Islet of Langerhans (tissue), 1 donor: ENCODE measurements around the gene RERE.
"Not testable (repeated sequence)": the region's sequence is repeated elsewhere in the genome, so short reads cannot be mapped to it uniquely, and the experiment has no call there.

Experiments
- FAIRE-seq: peaks from one replicate; lab custom pipeline; 2011; peaks lifted over from hg19 to GRCh38; lab: Jason Lieb, UNC

RERE gene

DNA sequence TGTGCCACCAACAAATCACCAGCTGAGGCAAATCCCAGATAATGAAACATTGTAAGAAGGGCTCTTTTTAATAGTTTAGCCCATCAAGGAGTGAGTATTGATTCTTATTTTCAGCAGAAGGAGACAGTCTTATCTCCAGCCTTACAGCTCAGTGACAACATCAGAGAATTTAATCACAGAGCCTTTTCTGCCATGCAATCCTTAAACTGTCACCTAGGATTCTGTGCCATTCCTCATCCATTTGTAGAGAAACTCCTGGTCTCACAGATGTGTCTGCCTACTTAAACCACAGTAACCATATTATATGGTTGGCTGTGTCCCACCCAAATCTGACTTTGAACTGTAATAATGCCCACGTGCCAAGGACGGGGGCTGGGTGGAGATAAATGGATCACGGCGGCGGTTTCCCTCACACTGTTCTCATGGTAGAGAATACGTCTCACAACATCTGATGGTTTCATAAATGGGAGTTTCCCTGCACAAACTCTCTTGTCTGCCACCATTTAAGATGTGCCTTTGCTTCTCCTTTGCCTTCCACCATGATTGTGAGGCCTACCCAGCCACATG lies 217.7 kb downstream of the RERE start:
- no peak for FAIRE-seq

DNA sequence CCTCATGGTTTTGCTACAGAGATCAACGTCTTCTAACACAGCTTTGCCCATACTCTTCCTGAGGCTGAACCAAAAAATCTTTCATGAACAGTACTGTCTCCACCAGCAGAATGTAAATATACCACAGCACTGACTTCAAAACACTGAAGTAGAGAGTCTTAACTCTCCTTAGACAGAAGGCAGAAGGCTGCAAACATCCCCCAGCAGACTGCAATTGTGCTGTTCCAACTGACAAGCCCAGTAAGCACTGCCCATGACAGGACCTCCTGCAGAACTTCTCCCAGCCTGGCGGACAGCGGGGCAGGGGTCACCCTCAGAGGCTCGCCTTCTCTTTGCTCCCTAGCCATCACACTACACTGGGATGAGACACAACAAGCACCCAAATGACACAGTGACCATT lies 218.7 kb downstream of the RERE start:
- no peak for FAIRE-seq

DNA sequence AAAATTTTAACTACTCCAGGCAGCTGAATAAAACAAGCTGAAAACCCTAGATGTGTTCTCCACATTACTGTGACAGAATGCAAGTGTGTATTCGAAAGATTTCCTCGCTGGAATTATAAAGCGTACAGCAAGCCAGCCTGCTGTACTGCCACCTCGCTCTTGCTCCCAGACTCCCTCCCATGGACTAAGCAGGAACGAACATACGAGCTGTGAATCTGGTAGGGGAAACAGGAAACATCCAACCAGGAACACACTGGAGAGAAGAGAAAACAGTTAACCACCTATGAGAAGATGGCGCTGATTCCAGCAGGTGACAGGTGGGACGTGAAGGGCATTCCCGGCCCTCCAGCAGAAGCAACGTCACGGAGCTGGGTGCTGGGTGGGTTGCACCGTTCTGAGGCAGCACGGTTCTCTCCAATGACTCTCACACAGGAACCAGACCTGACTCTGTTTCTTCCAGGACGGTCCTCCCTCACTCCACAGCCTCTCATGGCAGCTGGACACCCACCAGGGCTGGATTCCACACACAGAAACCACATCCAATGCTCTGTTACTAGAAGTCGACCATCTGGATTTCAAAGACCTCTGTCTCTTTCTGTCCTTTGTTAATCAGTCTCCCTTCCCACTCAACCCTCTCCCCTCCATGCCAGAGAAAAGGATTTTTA lies 219.2 kb downstream of the RERE start:
- peak; percentile 38 for FAIRE-seq

DNA sequence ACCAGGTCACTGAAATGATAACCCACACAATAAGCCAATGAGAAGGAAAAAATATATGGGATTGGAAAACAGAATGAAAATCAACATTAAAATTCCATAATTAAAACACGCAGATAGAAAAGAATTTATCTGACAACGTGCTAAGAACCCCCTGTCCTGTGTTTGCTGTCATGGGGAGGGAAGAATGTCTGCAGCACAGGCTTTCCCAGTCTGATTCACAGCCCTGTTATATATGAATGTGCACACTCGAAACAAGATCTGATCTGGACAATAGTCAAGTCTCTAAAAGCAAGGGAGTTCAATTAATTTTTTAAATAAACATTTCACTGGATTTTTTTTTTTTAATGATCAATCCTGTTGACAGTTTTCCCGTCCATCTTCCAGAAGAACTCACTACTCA lies 220.0 kb downstream of the RERE start:
- FAIRE-seq, result no peak

DNA sequence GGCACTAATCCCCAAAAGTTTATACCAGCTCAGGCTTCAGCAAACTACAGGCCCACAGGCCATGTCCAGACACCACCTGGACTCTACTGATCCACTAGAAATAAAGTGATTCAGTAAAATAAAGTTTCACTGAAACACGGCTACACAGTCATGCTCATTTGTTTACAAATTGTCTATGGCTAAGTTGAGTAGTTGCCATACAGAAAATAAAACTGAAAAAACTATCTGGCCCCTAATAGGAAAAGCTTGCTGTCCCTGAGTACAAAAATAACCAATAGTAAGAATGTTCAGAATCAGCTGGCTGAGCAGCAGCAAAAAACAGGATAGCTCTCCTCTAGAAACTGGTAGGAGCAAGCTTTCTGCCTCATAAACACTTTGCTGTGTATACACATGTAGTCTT lies 221.5 kb downstream of the RERE start:
- peak; percentile 43 for FAIRE-seq

DNA sequence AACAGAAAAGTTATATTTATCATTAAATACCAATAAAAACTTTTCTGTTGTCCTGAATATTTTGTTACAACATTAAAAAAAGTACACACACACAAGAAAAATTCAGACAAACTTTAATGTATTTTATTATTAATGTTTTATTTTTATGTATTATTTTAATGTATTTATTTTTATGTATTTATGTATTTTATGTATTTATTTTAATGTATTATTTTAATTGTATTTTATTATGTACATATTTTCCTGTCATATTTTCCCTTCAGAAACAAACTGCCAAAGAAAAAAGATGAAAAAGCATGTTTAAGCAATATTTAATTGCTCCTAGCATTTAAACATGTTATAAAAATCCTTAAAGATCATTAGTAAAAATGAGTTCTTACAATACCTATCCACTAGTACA lies 222.1 kb downstream of the RERE start:
- peak; percentile 84 for FAIRE-seq

DNA sequence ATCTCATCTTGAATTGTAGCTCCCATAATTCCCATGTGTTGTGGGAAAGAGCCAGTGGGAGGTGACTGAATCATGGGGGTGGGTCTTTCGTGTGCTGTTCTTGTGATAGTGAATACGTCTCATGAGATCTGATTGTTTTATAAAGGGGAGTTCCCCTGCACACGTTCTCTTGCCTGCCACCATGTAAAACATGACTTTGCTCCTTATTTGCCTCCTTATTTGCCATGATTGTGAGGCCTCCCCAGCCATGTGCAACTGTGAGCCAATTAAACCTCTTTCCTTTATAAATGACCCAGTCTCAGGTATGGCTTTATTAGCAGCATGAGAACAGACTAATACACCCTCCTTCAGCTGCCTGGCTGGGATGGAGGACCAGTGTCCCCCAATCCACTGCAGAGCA lies 224.1 kb downstream of the RERE start:
- not testable (repeated sequence) for FAIRE-seq

DNA sequence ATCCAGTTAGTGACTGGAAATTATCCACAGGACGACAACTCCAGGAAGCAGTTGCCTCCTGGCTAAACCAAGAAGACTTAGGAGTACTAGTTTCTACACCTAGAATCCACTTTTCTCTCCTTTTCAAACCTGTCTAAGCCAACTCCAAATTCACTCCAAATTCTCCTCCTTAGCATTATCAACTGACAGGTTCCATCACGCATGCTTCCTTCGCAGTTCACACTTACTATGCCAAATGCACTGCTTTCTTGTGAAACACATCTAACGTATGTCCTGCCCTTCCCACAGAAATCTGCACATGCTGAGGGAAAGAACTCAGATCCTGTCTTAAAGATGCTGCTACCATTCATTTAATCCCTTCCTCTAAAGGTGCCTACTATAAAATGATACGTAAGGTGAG lies 225.9 kb downstream of the RERE start:
- no peak for FAIRE-seq

DNA sequence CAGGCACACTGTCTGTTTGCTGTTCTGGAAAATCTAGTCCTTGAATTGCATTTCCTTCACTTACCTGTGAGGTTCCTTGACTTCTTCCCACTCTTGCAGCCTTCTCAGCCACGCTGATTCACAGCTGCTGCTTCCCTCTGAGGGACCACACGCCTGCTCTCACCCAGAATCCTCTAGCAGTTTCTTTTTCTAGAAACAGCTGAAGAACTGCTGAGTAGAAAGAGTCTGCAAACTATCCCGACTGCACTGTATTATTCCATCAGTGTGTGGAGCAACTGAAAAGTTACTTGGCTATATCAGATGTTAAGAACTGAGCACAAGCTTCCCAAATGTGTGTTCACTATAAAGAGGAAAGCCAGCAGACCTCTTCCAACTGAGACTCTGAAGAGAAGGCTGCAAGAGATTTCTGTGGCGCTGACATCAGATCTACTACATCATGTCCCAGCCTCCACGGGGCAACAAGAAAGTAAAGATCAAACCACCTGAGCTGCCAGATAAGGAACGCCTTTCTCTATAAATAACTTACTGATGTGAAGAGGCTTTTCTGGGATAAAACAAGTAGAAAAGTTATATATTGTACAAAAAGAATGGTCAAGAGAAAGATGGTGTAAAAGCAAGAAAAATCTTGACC lies 226.6 kb downstream of the RERE start:
- FAIRE-seq, result no peak

DNA sequence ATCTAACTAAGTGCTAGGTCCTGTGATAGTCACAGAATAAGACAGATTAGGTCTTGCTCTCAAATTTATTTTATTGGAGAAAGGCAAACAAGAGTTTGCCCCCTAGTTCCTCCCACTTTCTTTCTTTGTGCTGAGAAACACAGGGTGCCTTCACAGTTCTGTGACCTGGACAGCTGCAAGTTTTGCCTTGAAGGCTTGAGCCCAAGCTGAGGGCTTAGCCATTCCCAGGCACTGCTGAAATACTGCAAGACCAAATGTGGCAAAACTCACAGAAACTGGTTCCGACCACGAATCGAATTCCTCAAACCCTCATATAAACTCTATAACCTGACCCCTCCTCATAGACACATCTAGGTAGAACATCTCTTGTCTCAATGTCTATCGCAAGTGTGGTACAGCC lies 227.9 kb downstream of the RERE start:
- no peak for FAIRE-seq

DNA sequence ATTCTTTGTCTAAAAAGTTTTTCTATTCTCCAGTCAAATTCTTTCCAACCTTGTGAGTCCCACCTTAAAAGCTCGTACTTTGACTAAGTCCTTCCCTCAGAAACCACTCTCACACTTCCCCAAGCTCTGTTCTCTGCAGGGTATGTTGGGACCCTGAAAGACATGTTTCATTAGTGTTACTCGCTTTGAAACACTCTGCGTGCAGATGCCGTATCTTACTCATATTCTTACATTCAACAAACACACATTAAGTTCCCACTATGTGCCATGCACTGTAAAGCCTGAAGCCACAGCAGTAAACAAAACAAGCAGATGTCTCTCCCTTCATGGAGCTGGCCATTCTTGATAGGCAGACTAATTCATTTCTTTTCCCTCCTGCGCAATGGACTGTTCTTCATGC lies 229.7 kb downstream of the RERE start:
- no peak for FAIRE-seq

DNA sequence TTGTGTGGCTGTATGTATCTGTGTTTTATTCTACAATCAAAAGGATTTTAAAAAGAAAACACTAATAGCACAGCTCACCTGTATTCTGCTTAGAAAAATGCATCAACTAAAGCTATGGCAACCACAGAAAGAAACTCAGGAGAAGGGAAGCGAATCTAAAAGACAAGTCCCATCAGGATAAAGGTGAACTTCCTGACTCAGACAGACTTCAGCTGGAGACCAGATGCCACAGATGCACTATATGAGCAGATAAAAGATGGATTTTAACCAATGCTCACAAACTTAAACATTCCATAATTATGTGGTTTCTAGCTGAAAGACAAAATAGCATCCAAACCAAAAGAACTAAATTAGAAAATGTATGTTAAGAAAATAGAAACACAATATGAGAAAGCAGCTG lies 231.0 kb downstream of the RERE start:
- FAIRE-seq, result no peak

DNA sequence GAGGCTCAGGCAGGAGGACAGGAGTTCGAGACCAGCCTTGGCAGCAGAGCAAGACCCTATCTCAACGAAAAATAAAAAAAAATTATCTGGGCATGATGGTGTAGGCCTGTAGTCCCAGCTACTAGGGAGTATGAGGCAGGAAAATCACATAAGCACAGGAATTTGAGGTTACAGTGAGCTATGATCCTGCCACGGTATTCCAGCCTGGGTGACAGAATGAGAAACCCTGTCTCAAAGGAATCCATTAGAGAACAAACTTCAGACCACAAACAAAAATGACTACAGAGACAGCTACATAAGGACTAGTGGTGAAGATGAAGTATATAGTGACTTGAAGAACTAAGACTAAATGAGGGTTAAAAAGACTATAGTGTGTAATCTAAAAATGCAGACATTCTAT lies 233.1 kb downstream of the RERE start:
- FAIRE-seq, result no peak

DNA sequence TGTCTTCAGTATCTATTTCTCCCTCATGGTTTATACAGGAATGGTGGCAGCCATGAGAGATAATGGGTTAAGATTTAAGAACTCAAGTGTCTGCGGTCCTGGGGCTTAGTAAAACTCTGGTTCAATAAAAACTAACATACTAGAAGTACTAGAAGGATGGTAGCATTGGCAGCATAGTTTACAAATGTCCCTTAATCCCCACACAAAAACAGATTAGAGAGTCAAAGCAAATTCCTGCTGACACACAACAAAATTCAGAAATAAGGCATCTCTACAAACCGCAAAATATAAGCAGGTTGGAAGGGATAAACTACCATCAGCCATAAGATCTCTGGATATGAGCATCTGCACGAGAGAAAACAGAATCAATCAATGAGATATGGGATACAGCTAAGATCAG lies 234.4 kb downstream of the RERE start:
- FAIRE-seq, result no peak

DNA sequence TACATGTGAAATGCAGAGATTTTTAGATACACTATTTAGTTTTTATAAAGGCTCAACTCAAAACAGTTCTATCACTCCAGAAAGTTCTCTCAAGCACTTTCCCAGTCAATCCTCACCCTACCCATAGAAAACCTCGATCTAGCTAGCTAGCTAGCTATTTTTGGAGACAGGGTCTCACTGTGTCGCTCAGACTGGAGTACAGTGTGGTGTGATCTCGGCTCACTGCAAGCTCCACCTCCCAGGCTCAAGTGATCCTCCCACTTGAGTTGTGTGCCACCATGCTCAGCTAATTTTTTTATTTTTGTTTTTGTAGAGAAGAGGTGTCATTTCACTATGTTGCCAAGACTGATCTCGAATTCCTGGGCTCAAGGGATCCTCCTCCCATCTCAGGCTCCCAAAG lies 236.9 kb downstream of the RERE start:
- FAIRE-seq, result no peak

DNA sequence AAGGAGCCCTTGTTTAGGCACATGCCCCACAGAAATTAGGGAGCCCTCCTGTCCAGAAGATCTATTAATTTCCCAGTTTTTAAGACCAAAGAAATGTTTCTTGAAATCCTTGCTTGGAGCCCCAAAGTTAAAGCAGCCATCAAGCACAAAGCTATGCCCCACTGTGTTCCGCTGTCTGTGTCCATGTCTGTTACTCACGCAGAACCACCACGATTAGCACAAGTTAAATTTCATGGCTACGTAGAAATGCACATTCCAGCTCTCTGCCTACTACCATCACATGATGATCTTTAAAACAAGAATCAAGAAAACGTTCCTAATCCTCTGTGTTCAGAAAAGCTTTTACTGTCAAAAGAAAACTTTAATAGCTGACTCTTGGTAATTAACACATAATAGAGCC lies 238.5 kb downstream of the RERE start:
- FAIRE-seq, result no peak

DNA sequence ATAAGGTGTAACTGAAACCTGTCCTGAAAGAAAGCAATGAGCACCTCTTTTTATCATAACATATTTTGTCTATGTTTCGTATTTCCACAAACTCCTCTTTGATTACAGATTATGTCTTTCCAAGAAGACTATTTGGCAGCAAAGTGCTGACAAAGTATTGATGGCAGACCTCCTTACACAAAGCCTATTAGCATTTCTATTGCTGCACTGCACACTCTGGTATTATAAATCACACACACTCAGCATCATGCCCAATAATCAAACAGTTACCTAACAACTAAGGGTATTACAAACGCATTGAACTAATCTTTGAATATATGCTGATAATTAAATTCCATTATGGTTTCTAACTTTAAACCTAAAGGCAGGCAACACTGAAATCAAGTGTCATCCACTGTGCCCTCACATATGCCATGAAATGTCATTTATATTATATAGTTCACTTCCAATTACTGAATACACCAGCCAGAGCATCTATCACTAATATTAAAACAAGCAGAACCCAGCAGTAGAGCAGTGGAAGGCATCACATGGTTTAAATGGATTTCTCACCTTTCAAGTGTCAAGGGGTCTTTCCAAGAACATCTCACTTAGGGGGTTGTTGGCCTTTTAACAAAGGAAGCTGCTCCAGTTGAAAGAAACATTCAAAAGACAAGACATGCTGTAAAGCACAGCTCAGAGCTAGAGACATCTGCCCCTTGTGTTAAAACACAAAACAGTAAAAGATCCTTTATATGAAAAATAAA lies 239.1 kb downstream of the RERE start:
- no peak for FAIRE-seq

DNA sequence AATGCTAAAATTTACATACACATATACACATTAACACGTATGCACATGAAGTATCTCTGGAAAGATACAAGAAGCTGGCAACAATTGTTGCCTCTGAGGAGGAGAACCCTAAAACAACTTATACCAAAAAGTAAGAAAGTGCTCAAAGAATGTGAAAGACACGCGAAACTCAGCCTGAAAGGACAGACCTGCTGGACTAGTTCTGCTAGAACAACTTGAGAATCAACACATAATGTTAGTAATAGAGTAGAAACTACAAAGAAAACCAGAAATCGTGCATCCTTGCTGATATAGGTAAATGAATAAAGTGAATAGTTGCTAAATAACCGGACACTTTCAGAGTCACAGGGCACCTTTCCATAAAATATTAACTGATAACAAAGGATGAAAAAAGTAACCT lies 242.5 kb downstream of the RERE start:
- no peak for FAIRE-seq

DNA sequence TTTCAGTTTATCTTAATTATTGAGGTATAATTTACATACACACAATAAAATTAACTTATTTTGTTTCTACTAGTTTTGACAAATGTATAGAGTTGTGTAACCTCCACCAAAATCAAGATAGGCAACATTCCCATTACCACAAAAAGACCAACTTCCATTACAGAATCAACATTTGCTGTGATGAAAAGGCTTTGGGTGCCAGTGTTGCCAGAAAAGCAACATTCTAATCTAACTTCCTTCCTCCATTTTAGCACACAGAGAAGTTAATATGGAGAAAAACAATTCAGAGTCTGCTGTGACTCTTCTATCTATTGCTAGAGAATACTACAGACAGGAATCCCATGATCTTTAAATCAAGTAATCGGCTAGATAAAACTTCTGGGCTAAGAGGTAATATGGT lies 245.3 kb downstream of the RERE start:
- peak; percentile 5 for FAIRE-seq

DNA sequence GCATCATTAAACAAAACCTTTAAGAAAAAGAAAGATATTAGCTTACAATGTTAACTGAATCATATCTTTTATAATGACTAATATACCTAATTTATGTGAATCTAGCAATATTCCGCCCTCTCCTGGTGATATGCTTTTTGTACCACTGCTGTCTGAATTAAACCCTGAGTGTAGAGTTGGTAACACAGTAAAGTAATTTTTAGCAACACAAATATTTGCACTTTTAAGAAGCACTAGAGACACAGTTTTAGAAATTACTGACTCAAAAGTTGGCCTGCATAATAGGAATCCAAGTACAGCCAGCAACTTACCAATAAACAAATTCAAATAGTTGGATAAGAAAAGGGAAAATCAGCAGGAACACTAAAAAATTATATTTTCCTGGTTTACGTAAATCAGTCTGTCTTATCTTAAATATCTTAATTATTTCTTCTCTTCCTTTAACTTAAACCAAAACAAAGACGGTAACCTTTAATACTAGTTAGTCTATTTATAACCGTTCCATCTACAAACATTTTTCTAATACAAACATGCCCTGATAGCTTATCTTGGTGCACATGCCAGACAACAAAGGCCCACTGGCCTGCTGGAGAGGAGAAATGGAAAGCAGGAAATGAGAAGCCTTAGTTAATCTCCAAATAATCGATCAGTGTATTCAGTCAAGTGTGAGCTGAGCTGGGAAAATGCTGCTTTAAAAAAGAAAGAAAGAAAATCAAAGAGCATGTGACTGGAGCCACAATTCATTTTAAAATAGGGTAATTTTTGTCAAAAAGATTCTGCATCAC lies 246.0 kb downstream of the RERE start:
- peak; percentile 97 for FAIRE-seq

DNA sequence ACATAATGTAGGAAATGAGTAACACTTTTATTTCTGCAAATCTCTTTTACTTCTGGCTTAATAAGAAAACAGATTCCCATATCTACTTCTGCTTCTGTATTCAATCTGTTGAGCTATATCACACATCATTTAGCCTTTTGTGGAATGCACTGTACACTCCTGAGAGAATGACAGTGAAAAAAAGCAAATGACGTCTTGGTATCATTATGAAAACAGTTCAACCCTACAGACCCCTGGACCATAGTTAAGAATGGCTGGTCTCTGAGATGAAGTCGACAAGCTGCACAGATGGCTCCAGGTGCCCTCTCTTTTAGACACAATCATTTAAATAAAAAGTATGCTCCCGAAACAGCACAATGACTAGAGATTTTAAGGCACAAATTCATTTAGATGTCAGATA lies 247.0 kb downstream of the RERE start:
- no peak for FAIRE-seq

DNA sequence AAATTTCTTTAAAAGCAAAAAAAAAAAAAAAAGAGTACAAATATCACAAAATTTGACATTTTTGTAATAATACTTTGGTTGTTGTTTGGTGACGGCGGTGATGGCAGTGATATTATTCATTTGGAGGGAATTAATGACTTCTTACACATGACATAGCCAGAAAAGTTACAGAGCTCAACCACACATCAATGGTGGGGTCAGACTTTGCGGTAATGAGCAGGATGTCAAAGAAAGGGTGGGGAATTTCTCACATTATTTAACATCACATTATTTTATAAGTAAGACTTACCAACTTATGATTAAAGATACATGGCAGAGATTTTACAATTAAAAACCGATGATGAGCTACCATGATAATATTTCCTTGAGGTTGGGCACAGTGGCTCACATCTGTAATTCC lies 248.2 kb downstream of the RERE start:
- no peak for FAIRE-seq

DNA sequence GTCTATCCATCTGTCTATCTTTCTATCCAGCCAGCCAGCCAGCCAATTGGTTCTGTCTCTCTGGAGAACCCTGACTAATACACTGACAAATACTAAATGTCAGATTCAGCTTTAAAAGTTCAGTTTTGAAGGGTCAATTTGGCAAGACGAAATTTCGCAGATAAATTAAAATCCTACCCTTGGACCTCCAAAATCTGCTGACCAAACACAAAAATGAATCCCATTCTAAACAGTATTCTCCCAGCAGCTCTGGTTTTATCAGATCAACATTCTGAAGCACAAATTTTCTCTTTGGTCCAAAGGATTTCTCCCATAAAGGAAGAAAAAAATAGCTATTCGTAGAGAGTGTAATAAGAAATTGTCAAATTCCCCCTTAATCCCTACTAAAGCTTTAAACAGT lies 248.6 kb downstream of the RERE start:
- FAIRE-seq, result no peak
